CD4-positive, alpha-beta T cell treated with Interleukin-10 for 1 hour (primary cell): ENCODE measurements around the gene HGFAC.
"Not testable (repeated sequence)": the region's sequence is repeated elsewhere in the genome, so short reads cannot be mapped to it uniquely, and the experiment has no call there.

Source experiments
- DNase-seq: peaks from one replicate; pipeline ENCODE4 v3.0.0-alpha.2; 2020

Gene HGFAC

DNA sequence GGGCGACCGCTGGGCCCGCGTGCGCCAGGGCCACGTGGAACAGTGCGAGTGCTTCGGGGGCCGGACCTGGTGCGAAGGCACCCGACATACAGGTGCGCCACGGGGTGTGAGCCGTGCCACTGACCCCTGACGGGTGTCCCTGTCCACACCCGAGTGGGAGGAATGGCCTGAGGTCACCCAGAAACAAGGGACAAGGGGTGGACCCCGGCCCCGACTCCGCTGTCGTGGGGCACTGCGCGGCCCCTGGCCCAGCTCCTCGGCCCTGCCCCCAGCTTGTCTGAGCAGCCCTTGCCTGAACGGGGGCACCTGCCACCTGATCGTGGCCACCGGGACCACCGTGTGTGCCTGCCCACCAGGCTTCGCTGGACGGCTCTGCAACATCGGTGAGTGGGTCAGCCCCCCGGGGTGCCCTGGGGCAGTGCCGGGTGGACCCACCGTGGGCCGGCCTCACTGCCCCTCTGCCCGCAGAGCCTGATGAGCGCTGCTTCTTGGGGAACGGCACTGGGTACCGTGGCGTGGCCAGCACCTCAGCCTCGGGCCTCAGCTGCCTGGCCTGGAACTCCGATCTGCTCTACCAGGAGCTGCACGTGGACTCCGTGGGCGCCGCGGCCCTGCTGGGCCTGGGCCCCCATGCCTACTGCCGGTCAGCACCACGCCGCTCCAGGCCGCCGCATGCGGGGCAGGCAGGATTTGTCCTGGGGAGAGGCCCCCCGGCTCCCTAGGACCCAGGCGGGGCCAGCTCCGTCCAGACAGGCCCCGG, 2.8 kb downstream of the HGFAC start:
- no peak for DNase-seq

- no peak for DNase-seq
These were observed 3.5 kb downstream of the HGFAC start for GRCh38 chr4:3445111-3445820.

DNA sequence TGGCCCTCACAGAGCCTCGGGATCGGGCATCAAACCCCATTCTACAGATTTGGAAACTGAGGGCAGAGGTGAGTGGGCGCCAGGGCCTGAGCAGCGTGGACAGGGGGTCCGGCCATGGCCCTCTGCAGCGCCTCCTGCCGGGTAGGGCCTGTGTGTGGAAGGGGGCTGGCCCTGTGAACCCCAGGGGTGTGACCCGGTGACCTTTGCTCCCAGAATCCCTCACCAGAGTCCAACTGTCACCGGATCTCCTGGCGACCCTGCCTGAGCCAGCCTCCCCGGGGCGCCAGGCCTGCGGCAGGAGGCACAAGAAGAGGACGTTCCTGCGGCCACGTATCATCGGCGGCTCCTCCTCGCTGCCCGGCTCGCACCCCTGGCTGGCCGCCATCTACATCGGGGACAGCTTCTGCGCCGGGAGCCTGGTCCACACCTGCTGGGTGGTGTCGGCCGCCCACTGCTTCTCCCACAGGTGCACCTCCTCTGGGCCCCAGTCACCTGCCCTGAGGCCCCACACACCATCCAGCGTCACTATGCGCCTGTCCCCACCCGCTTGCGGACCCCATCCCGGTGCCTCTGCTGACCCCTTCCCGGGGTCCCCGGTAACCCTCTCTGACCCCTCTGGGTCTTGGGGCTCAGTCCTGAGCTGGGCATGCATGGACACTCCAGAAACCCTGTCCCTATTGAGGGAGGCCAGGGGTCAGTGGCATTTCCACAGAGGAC, 4.2 kb downstream of the HGFAC start:
- no peak for DNase-seq

- DNase-seq, result no peak
These were observed 5.0 kb downstream of the HGFAC start for GRCh38 chr4:3446631-3447320.

DNA sequence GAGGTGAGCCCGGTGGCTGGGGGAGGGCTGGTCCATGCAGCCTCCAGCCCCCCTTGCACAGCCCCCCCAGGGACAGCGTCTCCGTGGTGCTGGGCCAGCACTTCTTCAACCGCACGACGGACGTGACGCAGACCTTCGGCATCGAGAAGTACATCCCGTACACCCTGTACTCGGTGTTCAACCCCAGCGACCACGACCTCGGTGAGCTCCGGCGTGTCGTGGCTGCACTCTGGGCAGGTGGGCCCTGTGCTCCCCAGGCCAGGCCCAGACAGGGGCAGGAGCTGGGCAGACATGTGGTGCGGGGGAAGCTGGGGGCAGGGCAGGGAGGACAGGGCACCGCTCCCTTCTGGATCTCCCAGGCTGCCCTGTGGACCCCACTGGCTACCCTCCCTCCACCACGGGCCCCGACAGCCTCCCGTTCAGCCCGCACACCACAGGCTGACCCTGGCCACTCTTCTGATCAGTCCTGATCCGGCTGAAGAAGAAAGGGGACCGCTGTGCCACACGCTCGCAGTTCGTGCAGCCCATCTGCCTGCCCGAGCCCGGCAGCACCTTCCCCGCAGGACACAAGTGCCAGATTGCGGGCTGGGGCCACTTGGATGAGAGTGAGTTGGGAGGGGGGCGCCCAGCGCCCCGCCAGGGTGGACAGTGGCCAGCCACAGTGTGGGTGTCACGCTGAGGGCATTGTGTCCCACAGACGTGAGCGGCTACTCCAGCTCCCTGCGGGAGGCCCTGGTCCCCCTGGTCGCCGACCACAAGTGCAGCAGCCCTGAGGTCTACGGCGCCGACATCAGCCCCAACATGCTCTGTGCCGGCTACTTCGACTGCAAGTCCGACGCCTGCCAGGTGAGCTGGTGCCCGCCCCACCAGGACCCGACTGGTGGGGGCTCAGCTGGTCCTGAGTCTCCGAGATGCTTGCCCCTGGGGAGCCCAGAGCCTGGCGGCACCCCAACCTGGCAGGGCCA, 5.9 kb downstream of the HGFAC start:
- no peak for DNase-seq

DNA sequence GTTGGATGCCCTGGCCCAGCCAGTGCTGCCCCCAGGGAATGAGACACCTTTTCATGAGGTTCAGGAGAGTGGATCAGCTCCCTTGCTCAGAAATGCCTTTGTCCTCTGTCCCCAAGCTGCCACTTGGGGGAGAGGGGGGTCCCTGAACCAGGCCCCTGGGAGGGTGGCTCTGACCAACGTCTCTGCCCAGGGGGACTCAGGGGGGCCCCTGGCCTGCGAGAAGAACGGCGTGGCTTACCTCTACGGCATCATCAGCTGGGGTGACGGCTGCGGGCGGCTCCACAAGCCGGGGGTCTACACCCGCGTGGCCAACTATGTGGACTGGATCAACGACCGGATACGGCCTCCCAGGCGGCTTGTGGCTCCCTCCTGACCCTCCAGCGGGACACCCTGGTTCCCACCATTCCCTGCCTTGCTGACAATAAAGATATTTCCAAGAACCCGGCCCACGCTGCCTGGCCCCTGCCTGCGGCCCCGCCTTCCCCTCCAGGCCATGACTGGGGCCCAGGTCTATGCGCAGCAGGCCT, 7.3 kb downstream of the HGFAC start:
- no peak for DNase-seq

- DNase-seq, result no peak
These were observed 8.1 kb downstream of the HGFAC start for GRCh38 chr4:3449574-3450534.

GRCh38 chr4:3450643-3451042, 8.9 kb downstream of the HGFAC start:
- no peak for DNase-seq

DNA sequence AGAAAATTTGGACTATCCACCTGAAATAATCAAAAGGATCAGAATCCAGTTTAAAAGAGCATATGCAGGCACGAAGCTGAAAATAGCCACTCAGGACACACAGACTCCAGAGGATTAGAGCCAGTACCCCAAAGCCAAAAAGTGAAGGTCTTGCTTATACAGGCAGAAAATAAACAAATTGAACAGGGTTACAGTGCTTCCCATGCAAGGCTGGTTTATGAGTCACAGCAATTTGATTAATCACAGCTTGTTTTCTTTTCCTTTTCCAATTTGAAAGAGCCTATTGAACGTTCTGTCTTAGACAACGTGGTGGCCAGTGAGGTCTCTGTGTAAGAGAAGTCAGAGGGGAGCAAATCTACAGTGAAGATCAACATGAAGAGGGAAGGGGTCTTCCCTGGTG, 10.2 kb downstream of the HGFAC start:
- no peak for DNase-seq

DNA sequence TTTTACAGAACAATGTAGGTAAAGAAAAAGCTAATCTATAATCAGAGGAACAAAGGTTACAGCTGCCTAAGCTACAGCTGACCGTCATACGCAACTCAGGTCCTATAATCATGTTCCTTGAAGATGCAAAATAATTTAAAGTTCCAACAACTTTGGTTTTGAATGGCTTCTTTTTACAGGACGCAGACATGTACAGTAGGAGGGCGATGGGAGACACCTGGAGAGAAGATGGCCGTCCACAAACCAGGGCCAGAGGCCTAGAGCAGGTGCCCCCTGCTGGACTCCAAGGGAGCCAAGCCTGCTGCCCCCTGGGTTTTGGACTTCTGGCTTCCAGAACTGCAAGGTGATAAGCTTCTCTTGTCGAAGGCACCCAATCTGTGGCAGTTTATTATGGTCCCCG, 10.6 kb downstream of the HGFAC start:
- no peak for DNase-seq

GRCh38 chr4:3455596-3455995, 13.8 kb downstream of the HGFAC start:
- not testable (repeated sequence) for DNase-seq

GRCh38 chr4:3458371-3458770, 16.6 kb downstream of the HGFAC start:
- DNase-seq, result no peak

- not testable (repeated sequence) for DNase-seq
These were observed 17.4 kb downstream of the HGFAC start for GRCh38 chr4:3459156-3459555.

- no peak for DNase-seq
These were observed 19.2 kb downstream of the HGFAC start for GRCh38 chr4:3460926-3461325.

DNA sequence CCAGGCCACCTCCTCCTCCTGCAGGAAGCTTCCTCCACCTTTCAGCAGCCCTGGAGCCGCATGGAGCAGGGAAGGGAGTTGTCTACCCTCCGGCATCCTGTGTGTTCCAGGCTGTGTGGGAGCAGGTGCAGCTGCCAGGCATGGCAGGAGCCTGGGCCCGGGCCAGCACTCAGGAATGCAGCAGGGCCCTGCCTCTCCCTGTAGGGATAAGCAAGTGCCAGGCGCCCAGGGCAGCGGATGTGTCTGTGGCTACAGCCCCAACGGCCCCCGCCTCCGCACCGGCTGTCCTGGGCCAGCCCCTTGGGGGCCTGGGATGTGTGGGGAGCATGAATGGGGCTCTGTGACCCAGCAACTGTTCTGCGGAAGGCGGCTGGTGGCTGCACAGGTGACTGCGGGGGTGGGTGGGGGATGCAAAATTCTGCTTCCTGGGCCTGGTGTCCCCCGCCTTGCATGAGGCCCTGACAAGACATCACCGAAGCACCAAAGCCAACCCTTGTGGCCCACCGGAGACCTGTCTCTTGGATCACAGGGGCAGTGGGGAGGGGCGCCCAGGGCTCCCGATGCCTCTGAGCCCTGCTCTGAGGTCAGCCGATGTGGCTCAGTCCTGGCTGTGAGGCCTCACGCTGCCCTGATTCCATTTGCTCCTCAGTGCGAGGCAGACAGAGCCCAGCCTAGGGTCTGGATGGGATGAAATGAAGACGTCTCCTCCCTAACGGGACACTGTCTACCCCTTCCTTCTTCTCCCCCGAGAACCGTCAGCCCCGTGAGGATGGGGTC, 19.9 kb downstream of the HGFAC start:
- no peak for DNase-seq

DNA sequence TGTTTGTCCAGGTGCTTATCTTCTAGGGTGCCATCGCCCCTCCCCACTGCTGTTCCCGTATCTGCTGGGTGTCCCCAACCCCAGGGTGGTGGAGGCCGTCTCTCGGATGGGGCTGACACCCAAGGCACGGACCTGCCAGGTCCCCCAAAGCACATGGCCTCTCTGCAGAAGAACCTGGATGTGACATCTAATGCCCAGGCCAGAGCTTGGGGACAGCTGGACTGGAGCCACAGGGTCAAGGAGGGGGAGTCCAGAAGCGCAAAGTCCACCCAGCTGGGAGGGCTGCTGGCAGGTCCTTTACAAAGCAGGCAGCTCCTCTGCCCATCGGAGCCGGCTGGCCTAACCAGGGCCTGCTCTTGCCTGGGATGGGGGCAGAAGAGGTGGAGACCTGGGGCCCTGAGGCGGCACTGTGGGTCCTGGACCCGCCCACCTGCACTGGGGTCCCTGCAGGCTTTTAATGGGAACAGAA, 20.6 kb downstream of the HGFAC start:
- DNase-seq, result no peak

DNA sequence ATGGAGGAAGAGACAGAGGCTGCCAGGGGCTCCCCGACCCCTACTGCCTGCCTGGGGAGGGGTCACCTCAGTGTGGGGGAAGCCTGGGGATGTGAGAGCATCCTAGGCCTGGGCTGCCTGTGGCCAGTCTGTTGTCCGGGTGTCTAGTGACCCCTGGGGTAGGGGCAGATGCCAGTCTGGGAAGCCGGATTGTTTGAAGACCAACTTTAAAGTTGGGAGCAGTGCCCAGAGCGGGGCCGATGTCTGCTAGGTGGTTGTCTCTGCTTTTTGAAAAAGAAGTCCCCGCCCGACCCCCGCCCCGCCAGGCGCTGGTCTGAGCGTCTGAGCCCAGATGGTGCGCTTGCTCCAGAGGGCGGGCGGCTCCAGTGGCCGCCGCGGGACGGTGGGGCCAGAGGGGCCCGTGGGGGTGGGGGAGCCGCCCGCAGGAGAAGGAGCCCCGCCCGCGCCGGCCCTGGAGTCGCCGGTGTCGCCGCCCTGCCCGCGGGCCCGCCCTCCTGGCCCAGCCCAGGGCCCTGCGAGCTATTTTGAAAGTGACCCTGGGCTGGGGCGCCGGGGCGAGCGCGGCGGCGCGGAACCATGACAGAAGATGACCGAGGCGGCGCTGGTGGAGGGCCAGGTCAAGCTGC, 21.1 kb downstream of the HGFAC start, which contains the start of gene DOK7:
TSS of gene DOK7 (plus strand) at position 517 of the 626 bp plus-strand sequence. CDS start at position 587, 70 bp downstream.
- DNase-seq, result no peak

DNA sequence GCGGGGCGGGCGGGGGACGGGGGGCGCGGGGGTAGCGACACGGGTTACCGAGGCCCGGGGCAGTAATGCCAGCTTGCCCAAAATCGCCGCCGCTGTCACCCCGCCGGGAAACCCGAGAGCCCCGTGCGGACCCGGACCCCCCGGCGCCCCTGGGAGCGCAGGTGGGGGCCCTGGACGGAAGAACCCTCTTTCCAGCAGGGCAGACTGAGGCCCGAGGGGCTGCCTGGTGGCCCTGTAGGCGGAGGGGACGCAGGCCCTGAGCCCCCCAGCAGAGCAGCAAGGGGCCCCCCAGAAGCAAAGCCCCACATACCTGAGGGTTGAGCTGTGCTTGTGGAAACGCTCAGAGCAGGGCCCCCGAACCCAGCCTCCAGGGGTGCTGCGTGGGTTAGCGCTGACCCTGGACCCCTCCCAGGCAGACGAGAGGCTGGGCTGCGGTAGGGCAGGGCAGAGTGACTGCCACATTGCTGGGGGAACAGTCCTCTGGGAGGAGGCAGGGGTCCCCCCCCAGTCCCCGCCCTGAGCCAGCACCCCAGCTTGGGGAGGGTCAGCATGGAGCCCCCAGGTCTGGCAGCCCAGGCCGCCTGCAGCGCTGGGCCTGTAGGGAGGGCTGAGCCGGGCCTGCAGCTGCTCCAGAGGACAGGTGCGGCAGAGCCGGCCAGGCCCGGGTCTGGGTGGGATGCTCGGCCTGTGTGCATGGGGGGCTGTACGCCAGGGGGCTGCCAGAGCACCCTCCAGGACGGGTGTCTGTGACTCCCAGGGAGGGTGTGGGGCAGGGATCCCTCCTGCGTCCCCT, 22.0 kb downstream of the HGFAC start:
- DNase-seq, result no peak
